ENCODE measurements around the gene REV1.

DNA sequence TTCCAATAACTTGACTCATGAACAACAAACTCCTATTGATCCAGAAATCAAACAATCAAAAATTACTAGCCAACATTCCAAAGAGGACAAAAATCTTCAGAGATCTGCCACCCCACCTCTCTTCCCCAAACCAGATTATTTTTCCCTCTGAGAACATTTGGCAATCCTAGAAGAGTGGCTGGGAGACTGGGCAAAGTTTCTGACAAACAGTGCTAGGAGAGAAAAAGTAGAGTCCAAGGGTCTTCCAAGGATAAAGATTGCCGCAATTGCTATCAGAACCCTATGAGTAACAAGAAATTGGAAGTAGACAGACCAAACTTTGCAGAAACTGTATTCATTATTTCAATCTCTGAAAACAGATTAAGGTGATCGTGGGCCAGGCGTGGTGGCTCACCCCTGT, 22.4 kb downstream of the REV1 start:
- TF ChIP-seq, protein P1, sequence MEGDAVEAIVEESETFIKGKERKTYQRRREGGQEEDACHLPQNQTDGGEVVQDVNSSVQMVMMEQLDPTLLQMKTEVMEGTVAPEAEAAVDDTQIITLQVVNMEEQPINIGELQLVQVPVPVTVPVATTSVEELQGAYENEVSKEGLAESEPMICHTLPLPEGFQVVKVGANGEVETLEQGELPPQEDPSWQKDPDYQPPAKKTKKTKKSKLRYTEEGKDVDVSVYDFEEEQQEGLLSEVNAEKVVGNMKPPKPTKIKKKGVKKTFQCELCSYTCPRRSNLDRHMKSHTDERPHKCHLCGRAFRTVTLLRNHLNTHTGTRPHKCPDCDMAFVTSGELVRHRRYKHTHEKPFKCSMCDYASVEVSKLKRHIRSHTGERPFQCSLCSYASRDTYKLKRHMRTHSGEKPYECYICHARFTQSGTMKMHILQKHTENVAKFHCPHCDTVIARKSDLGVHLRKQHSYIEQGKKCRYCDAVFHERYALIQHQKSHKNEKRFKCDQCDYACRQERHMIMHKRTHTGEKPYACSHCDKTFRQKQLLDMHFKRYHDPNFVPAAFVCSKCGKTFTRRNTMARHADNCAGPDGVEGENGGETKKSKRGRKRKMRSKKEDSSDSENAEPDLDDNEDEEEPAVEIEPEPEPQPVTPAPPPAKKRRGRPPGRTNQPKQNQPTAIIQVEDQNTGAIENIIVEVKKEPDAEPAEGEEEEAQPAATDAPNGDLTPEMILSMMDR (IDR thresholded peaks at IDR 0.05; ENCODE audit: insufficient read depth, low read depth, low read length) = no peak
- no peak for TF ChIP-seq EZH2 (IDR thresholded peaks at IDR 0.05; ENCODE audit: insufficient read depth, low read length)

Measured in astrocyte (in vitro differentiated cells and primary cell).